ENCODE data around the gene CLDN11. TPM values are rescaled to one million over a fixed set of nuclear protein-coding genes. Genes with fewer than 3 reads are reported as not detected.

CLDN11 gene
- total RNA-seq (2022; extraction: Qiagen RNA extraction), result 0.09 to 0.25 TPM (median 0.18 TPM) in 5 replicates

GRCh38 chr3:170418422-170419398 lies at the start of gene CLDN11:
CLDN11 (plus strand) TSS chr3:170418868; CDS start chr3:170419067, 199 bp downstream.

Other genes starting within 250 kb of the CLDN11 start
- 8.5 to 15.4 TPM (median 14.8 TPM) in 5 replicates for gene PHC3, start 237.1 kb upstream of the CLDN11 start, total RNA-seq (2022; extraction: Qiagen RNA extraction)
- gene PRKCI, start 196.4 kb upstream of the CLDN11 start, total RNA-seq (2022; extraction: Qiagen RNA extraction), result 12.1 to 20.5 TPM (median 17.9 TPM) in 5 replicates
- gene SKIL, start 61.2 kb upstream of the CLDN11 start, total RNA-seq (2022; extraction: Qiagen RNA extraction), result 17.5 to 41.2 TPM (median 24.6 TPM) in 5 replicates
- not detected in 5 replicates for gene SLC7A14, start 167.2 kb downstream of the CLDN11 start, total RNA-seq (2022; extraction: Qiagen RNA extraction)